ENCODE results near the gene TNFRSF11A.

TNFRSF11A gene

GRCh38 chr18:62381373-62381772 is 56.3 kb downstream of the TNFRSF11A start:
- DNase-seq (ENCODE audit: low read depth, low spot score): no peak

- DNase-seq (ENCODE audit: low read depth, low spot score): no peak
These were observed 59.0 kb downstream of the TNFRSF11A start for GRCh38 chr18:62384068-62384467.

- DNase-seq (ENCODE audit: low read depth, low spot score): no peak
These were observed 59.5 kb downstream of the TNFRSF11A start for GRCh38 chr18:62384610-62385097.

GRCh38 chr18:62386091-62386490 is 61.0 kb downstream of the TNFRSF11A start:
- no peak for DNase-seq (ENCODE audit: low read depth, low spot score)

- no peak for DNase-seq (ENCODE audit: low read depth, low spot score)
These were observed 61.5 kb downstream of the TNFRSF11A start for GRCh38 chr18:62386601-62387000.

GRCh38 chr18:62387257-62387656 is 62.1 kb downstream of the TNFRSF11A start:
- no peak for DNase-seq (ENCODE audit: low read depth, low spot score)

- DNase-seq (ENCODE audit: low read depth, low spot score): peak; percentile 15
These were observed 64.0 kb downstream of the TNFRSF11A start for GRCh38 chr18:62388855-62389760.

- no peak for DNase-seq (ENCODE audit: low read depth, low spot score)
These were observed 64.8 kb downstream of the TNFRSF11A start for GRCh38 chr18:62389761-62390481.

GRCh38 chr18:62394006-62394763 is 69.1 kb downstream of the TNFRSF11A start:
- DNase-seq (ENCODE audit: low read depth, low spot score): no peak

- DNase-seq (ENCODE audit: low read depth, low spot score): no peak
These were observed 71.3 kb downstream of the TNFRSF11A start for GRCh38 chr18:62396381-62396780.

- no peak for DNase-seq (ENCODE audit: low read depth, low spot score)
These were observed 71.9 kb downstream of the TNFRSF11A start for GRCh38 chr18:62396967-62397366.

- no peak for DNase-seq (ENCODE audit: low read depth, low spot score)
These were observed 73.2 kb downstream of the TNFRSF11A start for GRCh38 chr18:62398291-62398690.

GRCh38 chr18:62399276-62399675 is 74.2 kb downstream of the TNFRSF11A start:
- DNase-seq (ENCODE audit: low read depth, low spot score): no peak

GRCh38 chr18:62399781-62400308 is 74.7 kb downstream of the TNFRSF11A start:
- no peak for DNase-seq (ENCODE audit: low read depth, low spot score)

GRCh38 chr18:62400916-62401315 is 75.8 kb downstream of the TNFRSF11A start:
- DNase-seq (ENCODE audit: low read depth, low spot score): no peak

- no peak for DNase-seq (ENCODE audit: low read depth, low spot score)
These were observed 77.3 kb downstream of the TNFRSF11A start for GRCh38 chr18:62402342-62402948.

GRCh38 chr18:62403120-62403519 is 78.0 kb downstream of the TNFRSF11A start:
- no peak for DNase-seq (ENCODE audit: low read depth, low spot score)

- no peak for DNase-seq (ENCODE audit: low read depth, low spot score)
These were observed 79.8 kb downstream of the TNFRSF11A start for GRCh38 chr18:62404881-62405280.

GRCh38 chr18:62407660-62408059 is 82.5 kb downstream of the TNFRSF11A start:
- DNase-seq (ENCODE audit: low read depth, low spot score): no peak

- DNase-seq (ENCODE audit: low read depth, low spot score): no peak
These were observed 84.7 kb downstream of the TNFRSF11A start for GRCh38 chr18:62409821-62410220.

All from astrocyte of the hippocampus (primary cell).